ENCODE measurements around the gene PHYKPL.

DNA sequence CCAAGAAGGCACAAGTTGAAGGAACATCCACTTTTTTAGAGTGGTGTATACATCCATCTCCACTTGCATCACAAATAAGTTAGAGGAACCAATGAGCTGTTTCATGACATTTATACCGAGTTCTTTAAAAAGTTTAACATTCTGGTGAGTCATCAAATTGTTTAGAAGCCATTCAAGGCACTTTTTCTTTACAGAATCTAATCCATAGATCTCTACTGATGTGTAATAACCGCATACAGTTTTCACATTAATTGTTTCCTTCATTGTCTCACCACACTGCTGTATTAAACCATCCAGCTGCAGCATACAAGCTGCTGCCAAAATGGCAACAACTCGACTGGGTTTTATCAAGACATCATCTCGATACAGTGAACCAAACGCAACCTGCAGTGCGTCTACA, 46.2 kb downstream of the PHYKPL start:
- TF ChIP-seq EZH2 (IDR thresholded peaks at IDR 0.05; ENCODE audit: low read length, missing control alignments): no peak
- TF ChIP-seq, protein P1, sequence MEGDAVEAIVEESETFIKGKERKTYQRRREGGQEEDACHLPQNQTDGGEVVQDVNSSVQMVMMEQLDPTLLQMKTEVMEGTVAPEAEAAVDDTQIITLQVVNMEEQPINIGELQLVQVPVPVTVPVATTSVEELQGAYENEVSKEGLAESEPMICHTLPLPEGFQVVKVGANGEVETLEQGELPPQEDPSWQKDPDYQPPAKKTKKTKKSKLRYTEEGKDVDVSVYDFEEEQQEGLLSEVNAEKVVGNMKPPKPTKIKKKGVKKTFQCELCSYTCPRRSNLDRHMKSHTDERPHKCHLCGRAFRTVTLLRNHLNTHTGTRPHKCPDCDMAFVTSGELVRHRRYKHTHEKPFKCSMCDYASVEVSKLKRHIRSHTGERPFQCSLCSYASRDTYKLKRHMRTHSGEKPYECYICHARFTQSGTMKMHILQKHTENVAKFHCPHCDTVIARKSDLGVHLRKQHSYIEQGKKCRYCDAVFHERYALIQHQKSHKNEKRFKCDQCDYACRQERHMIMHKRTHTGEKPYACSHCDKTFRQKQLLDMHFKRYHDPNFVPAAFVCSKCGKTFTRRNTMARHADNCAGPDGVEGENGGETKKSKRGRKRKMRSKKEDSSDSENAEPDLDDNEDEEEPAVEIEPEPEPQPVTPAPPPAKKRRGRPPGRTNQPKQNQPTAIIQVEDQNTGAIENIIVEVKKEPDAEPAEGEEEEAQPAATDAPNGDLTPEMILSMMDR (conservative IDR thresholded peaks at IDR 0.05 in 1 of 2, IDR thresholded peaks at IDR 0.05 in 1 of 2; ENCODE audit: low read depth in 1 of 2, low read length in 2 of 2): no peak
